GM19238 (cell line): Measurements from ENCODE around the gene LSAMP.
"Not testable (repeated sequence)": the region's sequence is repeated elsewhere in the genome, so short reads cannot be mapped to it uniquely, and the experiment has no call there.

Source experiments
- DNase-seq: peaks from one replicate; pipeline ENCODE4 v3.0.0; 2011; ENCODE audit warnings: low spot score; ENCODE audit not compliant: insufficient read length

Gene LSAMP

DNA sequence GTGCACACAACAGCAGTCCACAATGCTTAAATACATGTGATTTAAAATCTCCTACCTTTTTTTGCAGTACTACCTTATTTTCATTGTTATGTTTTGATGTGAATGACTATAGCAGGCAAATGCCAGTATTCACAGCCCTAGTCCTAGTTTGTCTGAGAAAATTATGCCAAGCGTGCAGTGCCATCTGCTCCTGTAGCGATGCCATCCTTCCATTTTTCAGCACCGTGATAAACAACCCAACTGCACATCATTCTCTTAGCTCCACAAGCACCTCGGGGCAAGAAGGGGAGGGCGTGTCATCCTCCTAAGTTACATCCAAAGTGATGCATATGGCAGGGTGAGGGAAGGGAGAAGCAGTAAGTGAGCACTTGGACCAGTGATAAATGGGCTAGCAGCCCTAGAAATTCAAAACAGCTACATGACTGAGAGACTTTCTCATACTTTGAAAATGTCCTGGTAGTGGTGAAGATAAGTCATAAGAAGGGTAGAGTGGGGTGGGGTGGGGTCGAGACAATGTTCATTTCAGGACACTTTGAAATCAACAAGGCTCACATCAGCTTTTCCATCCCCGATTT lies 198.8 kb downstream of the LSAMP start:
- no peak for DNase-seq

DNA sequence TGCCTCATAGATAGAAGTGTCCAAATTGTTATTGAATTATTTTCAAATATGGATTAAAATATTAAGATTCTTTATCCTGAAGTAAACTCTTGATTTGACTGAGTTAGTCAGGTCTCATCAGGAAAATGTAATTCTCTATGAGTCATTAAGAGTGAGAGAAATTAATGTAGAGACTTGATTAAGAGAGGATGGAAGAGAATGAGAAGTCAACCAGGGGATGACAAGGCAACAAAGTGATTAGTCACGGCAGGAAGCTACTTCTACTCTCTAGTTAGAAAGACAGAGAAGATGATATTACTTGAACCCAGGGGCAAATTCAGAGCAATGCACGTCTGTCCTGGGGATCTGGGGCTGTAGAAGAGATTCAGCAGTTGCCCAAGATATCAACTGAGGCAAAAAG lies 202.5 kb downstream of the LSAMP start:
- no peak for DNase-seq

DNA sequence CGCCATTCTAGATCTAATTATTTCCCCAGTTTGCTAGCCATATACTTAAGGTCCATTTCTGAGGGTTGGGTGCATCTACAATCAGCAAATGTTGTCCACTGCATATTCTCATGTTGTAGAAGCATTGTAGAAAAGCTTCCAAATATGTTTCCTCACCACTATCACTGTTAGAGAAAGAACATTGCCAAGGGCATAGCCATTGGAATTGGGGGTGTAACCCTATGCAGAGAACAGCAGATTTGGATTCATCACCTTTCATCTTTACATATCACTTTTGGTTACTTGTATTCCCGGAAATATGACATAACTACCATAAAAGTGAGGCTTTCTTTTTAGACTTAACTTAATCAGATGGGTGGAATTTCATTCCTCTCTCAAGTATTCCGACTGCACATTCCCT lies 203.6 kb downstream of the LSAMP start:
- DNase-seq = no peak

DNA sequence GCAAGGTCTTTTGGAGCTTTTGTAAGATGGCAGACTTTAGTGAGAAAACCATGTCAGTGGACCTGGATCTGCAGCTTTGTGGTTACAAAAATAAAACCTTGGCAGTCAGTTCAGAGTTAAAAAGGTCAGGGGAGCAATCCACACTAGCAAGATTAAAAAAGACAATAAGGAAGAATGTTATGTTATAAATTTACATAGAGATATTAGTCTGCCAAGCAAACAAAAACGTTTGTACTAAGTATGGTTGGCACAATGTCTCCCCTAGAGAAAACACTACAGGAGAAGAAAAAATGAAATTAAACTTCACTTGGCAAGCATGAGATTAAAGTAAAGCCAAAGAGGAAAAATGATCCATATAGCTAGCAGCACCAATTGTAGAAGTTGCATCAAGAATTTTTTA lies 205.0 kb downstream of the LSAMP start:
- no peak for DNase-seq

DNA sequence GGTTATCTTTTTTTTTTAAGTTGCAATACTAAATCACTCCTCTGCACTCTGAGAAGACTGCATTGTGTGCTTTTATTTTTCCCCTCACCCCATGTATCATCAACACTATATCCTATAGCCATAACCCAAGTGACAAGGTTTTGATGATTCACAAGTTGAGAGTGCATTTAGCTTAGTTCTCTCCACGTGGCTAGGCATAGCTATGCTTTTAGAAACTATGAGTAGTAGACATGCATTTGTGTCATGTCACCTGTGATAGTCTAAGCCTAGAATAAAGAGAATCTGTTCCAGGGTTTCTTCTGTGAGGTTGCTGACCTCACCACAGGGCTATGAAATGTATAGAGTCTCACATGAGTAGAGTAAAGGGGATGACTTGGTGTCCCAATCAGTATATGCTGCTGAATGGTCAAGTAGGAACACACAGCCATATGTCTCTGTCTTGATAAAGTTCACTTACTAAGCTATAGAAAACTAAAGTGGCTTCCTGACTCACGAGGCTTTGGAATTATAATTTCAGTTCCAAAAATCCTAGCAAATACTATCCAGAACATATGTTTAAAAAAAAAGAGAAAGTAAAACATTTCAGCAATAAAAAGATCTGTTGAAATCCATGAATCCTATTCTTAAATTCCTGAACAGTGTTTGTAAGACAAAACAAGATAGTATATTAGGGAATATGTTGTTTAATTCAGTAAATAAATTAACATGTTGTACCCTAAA lies 206.3 kb downstream of the LSAMP start:
- DNase-seq = no peak

DNA sequence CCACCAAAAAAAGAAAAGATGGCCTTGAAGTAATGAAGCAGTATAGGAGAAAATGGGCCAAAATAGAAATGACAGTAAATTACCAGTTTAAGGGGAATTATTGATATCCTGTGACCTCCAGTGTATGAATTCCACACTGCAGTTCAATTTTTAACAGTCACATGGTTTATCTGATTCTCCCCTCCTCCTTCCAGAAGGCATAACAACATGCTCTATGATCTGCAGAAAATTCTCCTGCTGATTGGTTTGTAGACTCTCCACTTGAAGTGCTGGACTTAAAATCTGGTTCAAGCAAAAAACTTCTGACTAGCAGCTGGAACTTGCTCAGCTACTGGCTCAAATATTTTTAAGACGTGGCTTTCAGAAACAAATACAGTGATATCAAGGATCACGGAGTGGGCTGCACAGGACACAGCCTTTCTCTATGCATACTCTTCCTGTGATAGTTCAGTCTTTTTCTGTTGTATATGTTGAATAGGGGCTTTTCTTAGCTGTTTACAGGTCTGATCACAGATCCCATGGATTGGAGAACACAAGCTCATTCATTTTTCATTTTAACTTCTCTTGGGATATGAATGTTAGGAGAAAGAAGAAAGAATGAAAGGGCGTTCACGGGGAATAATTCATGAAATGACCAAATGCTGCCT lies 211.5 kb downstream of the LSAMP start:
- no peak for DNase-seq

DNA sequence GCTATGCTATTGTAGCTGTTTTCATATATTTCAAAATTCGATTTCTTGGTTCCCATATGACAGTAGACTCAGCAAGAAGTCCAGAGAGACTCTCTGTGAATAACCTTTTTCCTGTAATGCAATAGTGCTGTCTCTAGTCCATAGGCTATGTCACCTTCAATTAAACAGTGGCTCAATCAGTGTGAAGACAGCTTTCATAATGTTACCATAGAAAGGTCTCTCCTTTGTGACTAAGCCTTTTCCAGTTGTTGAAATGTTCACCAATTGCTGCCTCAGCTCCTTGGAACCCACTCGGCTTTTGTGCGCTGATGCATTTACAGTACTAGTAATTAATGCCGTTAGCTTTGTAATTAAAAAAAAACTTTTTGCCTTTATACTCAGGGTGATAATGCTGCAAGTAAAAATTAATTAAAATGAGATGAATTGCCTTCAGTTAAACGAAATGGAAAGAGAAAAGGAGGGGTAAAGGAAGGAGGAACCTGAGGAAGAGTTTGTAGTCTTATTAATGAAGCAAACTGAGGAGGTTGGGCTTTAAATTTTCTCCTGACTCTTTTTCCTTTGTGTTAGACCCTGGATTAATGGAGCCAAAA lies 214.8 kb downstream of the LSAMP start:
- DNase-seq = no peak

DNA sequence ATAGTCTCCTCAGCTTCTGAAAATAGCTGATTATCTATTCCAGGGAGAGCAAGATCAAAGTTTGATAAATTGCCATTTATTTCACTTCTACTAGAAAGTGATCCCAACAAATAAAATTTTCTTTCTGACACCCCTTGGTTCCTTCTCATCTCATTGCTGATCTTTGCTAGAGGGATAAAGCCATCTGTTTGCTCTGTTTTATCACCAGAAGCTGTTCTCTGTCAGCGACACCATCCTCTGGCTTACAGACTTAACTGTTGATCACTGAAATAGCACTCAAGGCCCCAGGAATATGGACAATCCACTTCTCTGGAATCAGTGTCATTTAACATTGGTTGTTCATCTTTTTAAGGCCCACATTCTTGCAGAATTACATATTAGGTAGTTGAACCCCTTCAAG lies 219.0 kb downstream of the LSAMP start:
- no peak for DNase-seq

DNA sequence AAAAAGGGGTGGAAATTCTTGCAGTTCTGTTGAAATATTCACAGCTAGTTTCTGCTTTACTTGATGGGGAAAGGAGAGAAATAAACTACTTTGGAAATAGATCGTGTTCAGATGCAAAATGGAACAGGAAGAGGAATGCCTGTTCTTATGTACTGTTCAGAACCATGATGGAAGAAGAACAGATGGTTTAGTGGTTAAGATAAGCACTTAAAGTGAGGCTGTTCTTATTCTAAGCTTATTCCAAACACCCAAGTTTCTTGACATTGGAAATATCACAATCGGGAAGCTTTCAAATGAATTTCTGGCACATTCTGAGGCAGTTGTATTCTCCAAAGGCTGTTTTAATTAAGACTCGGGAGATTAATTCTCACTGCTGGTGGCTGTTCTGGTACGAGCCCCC lies 228.5 kb downstream of the LSAMP start:
- no peak for DNase-seq

DNA sequence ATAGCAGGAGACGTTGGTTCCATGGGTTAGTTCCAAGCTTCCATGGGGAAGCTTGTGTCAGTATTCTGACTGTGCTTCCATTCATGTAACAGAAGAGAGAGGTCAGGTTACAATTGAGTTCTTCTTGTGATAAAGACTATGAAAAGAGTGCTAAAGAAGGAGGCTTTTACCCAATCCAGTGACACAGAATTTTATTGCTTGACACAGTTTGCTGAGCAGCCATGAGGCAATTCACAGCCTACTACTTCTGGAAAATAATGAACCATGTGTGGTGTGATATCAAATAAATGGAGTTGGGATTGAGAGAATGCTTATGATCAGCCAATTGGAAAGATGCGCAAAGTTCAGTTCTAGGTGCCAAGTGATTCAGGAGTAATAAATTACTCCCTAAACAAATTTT lies 233.4 kb downstream of the LSAMP start:
- no peak for DNase-seq

DNA sequence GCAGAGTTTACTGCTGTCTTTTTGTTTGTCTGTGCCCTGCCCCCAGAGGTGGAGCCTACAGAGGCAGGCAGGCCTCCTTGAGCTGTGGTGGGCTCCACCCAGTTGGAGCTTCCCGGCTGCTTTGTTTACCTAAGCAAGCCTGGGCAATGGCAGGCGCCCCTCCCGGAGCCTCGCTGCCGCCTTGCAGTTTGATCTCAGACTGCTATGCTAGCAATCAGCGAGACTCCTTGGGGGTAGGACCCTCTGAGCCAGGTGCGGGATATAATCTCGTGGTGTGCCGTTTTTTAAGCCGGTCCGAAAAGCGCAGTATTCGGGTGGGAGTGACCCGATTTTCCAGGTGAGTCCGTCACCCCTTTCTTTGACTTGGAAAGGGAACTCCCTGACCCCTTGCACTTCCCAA lies 236.5 kb downstream of the LSAMP start:
- not testable (repeated sequence) for DNase-seq

DNA sequence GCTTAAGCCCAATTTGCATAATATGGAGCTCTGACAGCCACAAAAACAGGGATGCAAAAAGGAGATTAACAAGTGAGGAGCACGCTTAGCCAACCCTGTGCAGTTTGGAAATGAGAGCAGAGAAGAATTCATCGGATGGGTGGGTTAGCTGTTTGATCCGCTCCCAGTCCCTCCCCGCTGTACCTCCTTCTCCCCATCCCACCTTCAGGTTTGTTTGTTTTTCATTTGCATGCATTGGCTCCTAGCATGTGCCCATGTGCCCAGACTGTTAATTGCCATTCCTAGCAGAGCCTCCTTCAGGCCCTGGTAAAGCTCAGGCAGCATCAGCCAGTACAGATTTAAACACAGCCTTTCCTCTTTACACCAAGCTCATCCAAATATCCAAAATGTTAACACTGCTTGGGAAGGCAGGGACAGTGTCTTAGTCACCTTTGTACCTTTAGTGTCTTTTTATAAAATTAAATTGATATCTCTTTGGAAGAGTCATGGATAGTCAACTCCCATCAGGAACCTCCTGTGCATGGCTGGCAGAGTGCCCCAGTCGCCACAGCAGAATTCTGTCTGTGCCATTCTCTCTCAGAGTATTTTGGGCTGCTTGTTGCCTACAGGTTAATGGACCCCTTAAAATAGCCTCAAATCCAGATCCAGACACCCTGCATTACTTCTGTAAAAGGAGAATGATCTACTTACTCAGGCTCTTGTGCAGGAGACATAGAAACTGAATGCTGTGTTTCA lies 244.2 kb downstream of the LSAMP start:
- no peak for DNase-seq

DNA sequence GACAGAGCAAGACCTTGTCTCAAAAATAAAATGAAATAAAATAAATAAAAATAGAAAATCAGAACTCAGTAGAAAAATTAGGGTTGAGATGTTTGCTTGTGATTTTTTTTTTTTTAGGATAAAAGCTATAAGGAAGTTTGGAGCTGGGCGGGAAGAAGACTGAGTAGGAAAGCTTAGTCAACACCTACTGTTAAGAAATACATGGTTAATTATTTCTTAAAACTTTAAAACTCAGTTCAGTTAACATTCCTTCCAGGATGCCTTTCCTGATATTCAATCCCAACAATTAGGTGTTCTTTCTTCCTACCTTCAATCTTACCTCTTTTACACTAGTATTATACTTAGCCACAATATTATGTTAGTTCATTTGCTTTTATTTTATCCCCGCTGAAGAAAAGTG lies 246.2 kb downstream of the LSAMP start:
- DNase-seq = no peak

DNA sequence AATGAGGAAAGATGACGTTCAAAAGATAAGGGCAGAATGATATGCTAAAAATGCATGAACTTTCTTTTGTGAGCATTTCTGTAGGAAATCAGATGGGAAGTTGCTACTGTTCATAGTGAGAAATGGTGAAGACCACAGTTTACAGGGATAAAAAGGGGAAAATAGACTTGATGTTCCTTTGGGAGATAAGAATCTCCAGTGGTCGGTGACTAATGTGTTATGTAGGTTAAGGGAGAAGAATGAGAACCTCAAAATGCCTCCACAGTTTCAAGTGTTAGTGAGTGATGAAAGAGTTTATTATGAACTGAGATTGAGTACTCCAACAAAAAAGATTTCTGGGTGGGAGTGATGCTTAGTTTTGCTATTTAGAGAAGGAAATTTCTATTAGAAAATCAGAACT lies 247.2 kb downstream of the LSAMP start:
- no peak for DNase-seq

DNA sequence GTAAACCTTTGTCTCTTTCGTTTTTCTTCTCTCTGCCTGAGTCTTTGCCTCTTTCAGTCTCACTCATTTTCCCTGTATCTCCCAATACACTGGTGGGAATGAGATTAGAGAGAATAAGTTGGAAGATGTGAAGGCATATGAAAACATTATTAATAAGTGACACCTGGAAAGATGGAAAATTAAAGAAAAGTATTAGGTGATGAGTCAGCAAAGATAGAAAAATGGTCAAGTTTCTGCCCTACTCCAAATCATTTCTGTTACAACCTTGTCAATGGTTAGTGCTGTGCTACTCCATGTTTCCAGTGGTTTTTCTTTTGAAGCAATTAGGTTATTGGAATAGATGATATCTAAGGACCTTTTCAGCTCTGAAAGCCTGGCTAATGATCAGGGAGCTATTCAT lies 252.8 kb downstream of the LSAMP start:
- no peak for DNase-seq

DNA sequence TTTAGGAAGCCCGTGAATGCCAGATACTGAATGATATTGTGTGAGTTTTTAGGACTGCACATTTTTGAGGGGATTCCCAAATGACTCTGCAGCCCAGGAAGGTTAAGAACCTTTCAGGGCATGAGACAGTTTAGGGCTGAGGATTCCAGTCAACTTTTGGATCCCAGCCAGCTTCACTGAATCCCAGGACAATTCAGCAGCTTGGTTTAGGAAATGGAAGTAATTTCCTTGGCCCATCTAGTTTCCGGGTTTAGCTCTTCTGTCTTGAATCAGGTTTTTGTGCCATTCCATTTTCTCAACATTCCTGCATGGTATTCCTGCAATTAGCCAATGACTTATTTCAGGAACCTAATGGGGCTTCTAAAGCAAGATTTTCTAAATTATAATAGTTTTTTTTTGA lies 253.9 kb downstream of the LSAMP start:
- DNase-seq = no peak

DNA sequence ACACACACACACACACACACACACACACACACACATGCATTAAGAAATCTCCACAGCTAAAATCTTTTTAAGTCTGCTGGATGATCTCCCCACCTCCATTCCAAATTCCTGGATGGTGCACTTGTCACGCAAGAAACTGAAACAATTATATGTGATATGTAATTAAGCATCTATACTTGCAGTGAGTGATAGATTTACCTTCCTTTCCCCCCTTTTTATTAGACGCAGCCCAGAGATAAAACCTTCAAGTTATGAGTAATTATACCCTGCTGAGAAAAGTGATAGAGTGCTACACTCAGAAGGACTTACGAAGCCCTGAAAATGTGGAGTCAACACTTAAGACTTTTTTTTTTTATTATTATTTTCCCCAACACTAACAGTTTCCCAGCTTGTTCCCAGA lies 255.2 kb downstream of the LSAMP start:
- no peak for DNase-seq

DNA sequence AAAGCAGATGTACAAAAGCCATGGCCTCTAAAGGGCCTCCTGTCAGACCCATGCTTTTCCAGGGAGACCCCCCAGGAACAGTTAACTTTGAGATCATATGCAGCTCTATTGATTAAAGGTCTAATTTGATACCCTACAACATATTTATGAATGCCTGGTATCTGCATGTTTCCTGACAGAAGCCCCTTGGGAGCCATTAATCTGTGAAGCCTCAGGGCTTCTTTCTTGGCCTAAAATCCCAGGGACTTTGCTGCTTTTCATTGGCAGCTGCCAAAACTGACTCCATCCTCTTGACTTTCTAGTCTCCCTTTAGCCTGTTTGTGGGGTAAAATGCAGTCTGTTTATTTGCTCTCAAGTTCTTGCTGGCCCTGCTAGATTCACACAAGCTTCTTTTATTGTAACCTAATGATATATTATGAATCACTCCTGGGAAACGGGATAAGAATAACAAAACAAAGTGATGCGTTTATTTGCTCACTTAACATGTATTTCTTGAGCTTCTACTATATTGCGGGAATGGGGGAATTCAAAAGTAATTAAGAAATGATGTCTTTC lies 257.0 kb downstream of the LSAMP start:
- DNase-seq = no peak

DNA sequence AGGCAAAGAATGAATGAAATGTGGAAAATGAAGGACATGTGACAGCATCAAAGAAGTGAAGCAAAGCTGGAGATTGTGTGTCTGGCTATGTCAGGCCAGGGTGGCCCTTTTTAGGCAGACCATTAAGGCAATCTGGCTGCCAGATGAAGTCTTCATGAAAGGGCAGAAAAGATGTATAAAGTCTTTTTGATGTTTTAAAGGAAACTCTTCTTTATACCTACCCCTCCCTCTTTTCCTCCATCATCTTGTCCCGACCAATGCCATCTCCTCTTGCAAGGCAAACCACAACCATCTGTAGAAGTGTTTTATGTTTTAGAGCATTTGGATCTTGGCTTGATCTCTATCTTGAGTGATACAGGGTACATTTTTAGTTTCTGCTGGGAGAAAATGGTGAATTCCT lies 259.2 kb downstream of the LSAMP start:
- DNase-seq = no peak

DNA sequence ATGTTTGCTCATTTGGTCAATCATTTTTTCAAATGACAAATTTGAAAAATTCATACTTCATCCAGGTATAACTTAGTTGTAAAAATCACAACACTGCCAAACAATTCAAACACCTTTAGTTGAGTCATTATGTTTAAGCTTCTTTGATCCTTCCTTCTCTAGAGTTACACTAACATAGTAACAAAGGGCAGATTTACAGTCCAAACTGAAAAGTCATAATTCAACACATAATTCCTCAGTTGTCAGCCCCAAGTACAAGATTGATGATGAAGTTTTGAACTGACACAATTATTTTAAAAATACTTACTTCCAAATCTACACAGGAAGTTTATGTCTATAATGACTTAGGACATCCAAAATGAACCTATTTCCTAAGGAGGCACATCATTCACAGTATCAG lies 264.1 kb downstream of the LSAMP start:
- DNase-seq = no peak

DNA sequence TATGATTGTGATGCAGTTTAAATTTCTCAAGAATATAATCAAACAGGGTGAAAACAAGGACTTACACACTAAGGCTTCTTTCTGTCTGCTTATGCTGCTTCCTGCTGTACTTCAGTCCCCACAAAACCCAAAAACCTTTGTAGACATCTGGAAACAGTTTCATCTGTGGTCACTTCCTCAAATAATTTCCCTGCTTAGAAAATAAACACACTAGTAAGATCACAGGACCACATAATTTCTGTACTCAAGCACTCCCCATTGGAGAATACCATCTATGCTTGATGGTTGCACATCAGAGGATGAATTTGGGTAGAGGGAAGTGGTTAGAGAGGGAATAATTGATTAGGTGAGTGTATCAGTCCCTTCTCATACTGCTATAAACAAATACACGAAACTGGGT lies 266.2 kb downstream of the LSAMP start:
- DNase-seq = no peak
